AG10803 (cell line): ENCODE measurements around the gene CFAP99.

Source experiments
- DNase-seq: peaks from one replicate; pipeline ENCODE4 v3.0.0; 2010; ENCODE audit warnings: low read depth
- H3K4me3 ChIP-seq: 2 replicates; pipeline ENCODE4 v1.5.1; 2011; ENCODE audit warnings: mild to moderate bottlenecking, low read length, control low read depth
- CTCF ChIP-seq: conservative IDR thresholded peaks from 2 replicates; pipeline ENCODE4 v1.5.1; 2011; ENCODE audit warnings: mild to moderate bottlenecking, low read length, control low read depth, inconsistent platforms

Gene CFAP99

GRCh38 chr4:2399216-2399615 lies 19.5 kb upstream of the CFAP99 start:
- TF ChIP-seq CTCF = no peak
- H3K4me3 ChIP-seq = no peak overlapping the region
- no peak for DNase-seq

GRCh38 chr4:2399631-2400190 lies 19.0 kb upstream of the CFAP99 start:
- no peak for DNase-seq
- TF ChIP-seq CTCF = no peak

GRCh38 chr4:2400841-2401609 lies 17.7 kb upstream of the CFAP99 start:
- no peak for TF ChIP-seq CTCF
- no peak for DNase-seq
- no peak overlapping the region for H3K4me3 ChIP-seq

More at GRCh38 chr4:2399631-2400190, 19.0 kb upstream of the CFAP99 start:
- no peak overlapping the region for H3K4me3 ChIP-seq

- TF ChIP-seq CTCF = no peak
- DNase-seq = no peak
- H3K4me3 ChIP-seq = peak overlapping the region; percentile 45
Measured at GRCh38 chr4:2401610-2401983, 17.2 kb upstream of the CFAP99 start.

GRCh38 chr4:2402048-2402842 lies 16.5 kb upstream of the CFAP99 start:
- DNase-seq = peak; percentile 40
- no peak for TF ChIP-seq CTCF
- H3K4me3 ChIP-seq = peak overlapping the region; percentile 45

- no peak overlapping the region; the same call in 1 of the 2 replicates for H3K4me3 ChIP-seq
- no peak for TF ChIP-seq CTCF
- no peak for DNase-seq
Measured at GRCh38 chr4:2402941-2403340, 15.8 kb upstream of the CFAP99 start.
